Endothelial cell of umbilical vein (primary cell): Measurements from ENCODE around the gene NCAPH2. TPM values are rescaled to one million over a fixed set of nuclear protein-coding genes. Genes with fewer than 3 reads are reported as not detected.

ENCODE experiments used
- BruUV-seq: library from RNA; stranded (reverse); fragments of 400-500 nt; replicated peaks from 2 replicates; lab custom pipeline; 2021; lab: Mats Ljungman, UMichigan
- CTCF ChIA-PET: fragments of 300-600, 350-600 bp; sonication (Branson Sonifier 250); formaldehyde crosslinking; loops from one replicate; lab custom pipeline; 2021; ENCODE audit warnings: antibody characterized with exemption, inconsistent platforms; lab: Charles Lee
- POLR2A ChIA-PET: fragments of 300-600, 350-600 bp; sonication (Branson Sonifier 250); formaldehyde crosslinking; loops from one replicate; lab custom pipeline; 2021; ENCODE audit warnings: antibody characterized with exemption, inconsistent platforms; lab: Charles Lee
- DNase-seq: peaks from one replicate; pipeline ENCODE4 v3.0.0-alpha.2; 2011; ENCODE audit warnings: low read depth, low spot score
- FAIRE-seq: peaks from 2 replicates; lab custom pipeline; 2011; peaks lifted over from hg19 to GRCh38; lab: Jason Lieb, UNC
- H2AFZ ChIP-seq: 2 replicates; pipeline ENCODE4 v1.6.0; 2012; ENCODE audit warnings: low read depth, low read length, control low read depth, inconsistent platforms
- H3K27ac ChIP-seq: 2 replicates; pipeline ENCODE4 v1.5.1; 2011; ENCODE audit warnings: low read depth, mild to moderate bottlenecking, control low read depth, low read length, moderate library complexity; ENCODE audit not compliant: insufficient read depth
- H3K27me3 ChIP-seq, 2 experiments: 2 replicates each; pipeline versions ENCODE4 v1.6.0 to v1.6.1; 2011; ENCODE audit warnings: low read length in 2 of 2, mixed read lengths in 1 of 2; ENCODE audit not compliant: control insufficient read depth in 2 of 2, insufficient read depth in 2 of 2
- H3K36me3 ChIP-seq, 2 experiments: 2 replicates in 1 of 2; 3 replicates in 1 of 2; pipeline ENCODE4 v1.5.1; 2011; ENCODE audit warnings: low read length in 2 of 2, mild to moderate bottlenecking in 1 of 2, moderate library complexity in 1 of 2; ENCODE audit not compliant: control insufficient read depth in 2 of 2, insufficient read depth in 2 of 2; ENCODE audit errors: extremely low read depth in 1 of 2
- H3K4me1 ChIP-seq: 3 replicates; pipeline ENCODE4 v1.5.1; 2011; ENCODE audit warnings: mild to moderate bottlenecking, low read length; ENCODE audit not compliant: control insufficient read depth, insufficient read depth; ENCODE audit errors: extremely low read depth
- H3K4me2 ChIP-seq: 2 replicates; pipeline ENCODE4 v1.6.1; 2011; ENCODE audit warnings: low read length, control low read depth, mixed read lengths; ENCODE audit not compliant: insufficient read depth
- H3K4me3 ChIP-seq, 3 experiments: fragments of 200-600 bp in 1 of 3; sonication (generic), shearing (Covaris generic) in 1 of 3; replicated peaks in 1 of 3; 2 replicates each; pipeline ENCODE4 v1.5.1; 2011 to 2016; ENCODE audit warnings: control low read depth in 3 of 3, low read length in 3 of 3, mild to moderate bottlenecking in 2 of 3, inconsistent platforms in 1 of 3, low read depth in 1 of 3, moderate library complexity in 1 of 3; ENCODE audit not compliant: insufficient read depth in 1 of 3
- H3K79me2 ChIP-seq: 2 replicates; pipeline ENCODE4 v1.6.0; 2012; ENCODE audit warnings: low read length, inconsistent platforms; ENCODE audit not compliant: control insufficient read depth, insufficient read depth
- H3K9ac ChIP-seq: replicated peaks from 2 replicates; pipeline ENCODE3; 2011; ENCODE audit warnings: low read length, control low read depth; ENCODE audit not compliant: insufficient read depth; ENCODE audit errors: extremely low read depth
- H3K9me1 ChIP-seq: replicated peaks from 3 replicates; pipeline ENCODE4 v1.6.0; 2011; ENCODE audit warnings: mild to moderate bottlenecking, low read length; ENCODE audit not compliant: control insufficient read depth, insufficient read depth; ENCODE audit errors: extremely low read depth
- H3K9me3 ChIP-seq: replicated peaks from 2 replicates; pipeline ENCODE4 v1.5.1; 2012; ENCODE audit warnings: low read length, inconsistent platforms; ENCODE audit not compliant: control insufficient read depth, insufficient read depth
- H4K20me1 ChIP-seq: replicated peaks from 2 replicates; pipeline ENCODE3; 2011; ENCODE audit warnings: mild to moderate bottlenecking, low read length; ENCODE audit not compliant: control insufficient read depth, insufficient read depth; ENCODE audit errors: extremely low read depth
- CTCF ChIP-seq, 2 donors: IDR thresholded peaks; 1 replicate in 1 of 2; 2 replicates in 1 of 2; pipeline ENCODE4 v1.5.1; 2011; ENCODE audit warnings: low read length in 2 of 2, mild to moderate bottlenecking in 2 of 2, moderate library complexity in 2 of 2, control low read depth in 1 of 2, inconsistent platforms in 1 of 2, low read depth in 1 of 2; ENCODE audit not compliant: insufficient read depth in 1 of 2; ENCODE audit errors: extremely low read depth in 1 of 2
- EZH2 ChIP-seq: IDR thresholded peaks from 2 replicates; pipeline ENCODE4 v1.6.1; 2012; ENCODE audit warnings: borderline replicate concordance, low read depth, mild to moderate bottlenecking, moderate library complexity, low read length, inconsistent platforms; ENCODE audit not compliant: severe bottlenecking
- FOS ChIP-seq: IDR thresholded peaks from 2 replicates; pipeline ENCODE4 v1.6.1; 2011; ENCODE audit warnings: mild to moderate bottlenecking, low read length, moderate library complexity, borderline replicate concordance; ENCODE audit not compliant: insufficient read depth
- GATA2 ChIP-seq: IDR thresholded peaks from 2 replicates; pipeline ENCODE4 v1.7.0; 2011; ENCODE audit warnings: low read depth, mild to moderate bottlenecking, moderate library complexity, mixed read lengths, low read length; ENCODE audit not compliant: insufficient read length, insufficient read depth
- JUN ChIP-seq: IDR thresholded peaks from 2 replicates; pipeline ENCODE4 v1.6.1; 2011; ENCODE audit warnings: borderline replicate concordance, low read depth; ENCODE audit not compliant: insufficient read length, insufficient read depth
- MAX ChIP-seq: IDR thresholded peaks from 2 replicates; pipeline ENCODE4 v1.6.1; 2011; ENCODE audit not compliant: insufficient read depth, insufficient read length
- MYC ChIP-seq: IDR thresholded peaks from one replicate; pipeline ENCODE4 v1.6.1; 2011; ENCODE audit warnings: mild to moderate bottlenecking, low read depth, low read length
- POLR2A ChIP-seq: IDR thresholded peaks from 2 replicates; pipeline ENCODE4 v1.6.1; 2012; ENCODE audit warnings: low read depth, mild to moderate bottlenecking, control low read depth, low read length
- POLR2AphosphoS5 ChIP-seq: IDR thresholded peaks from 2 replicates; pipeline ENCODE4 v1.6.1; 2012; ENCODE audit warnings: low read depth, mild to moderate bottlenecking, control low read depth, low read length, moderate library complexity; ENCODE audit not compliant: insufficient read depth
- dilution Hi-C: fragments of 300-500 bp; cut with MboI; formaldehyde crosslinking; loops from one replicate; pipeline ENCODE4 v1.15.0; 2019; ENCODE audit warnings: low sequenced_read_pairs; ENCODE audit not compliant: extremely low pct_ligation_motif_present
- intact Hi-C: fragments of 100-400 bp; cut with micrococcal nuclease; formaldehyde crosslinking; loops from one replicate; pipeline ENCODE4 v1.10.0; 2022
- polyA plus RNA-seq, 4 experiments: library from polyadenylated mRNA; depleted of rRNA in 3 of 4; stranded (reverse) in 3 of 4; unstranded in 1 of 4; fragments of >200 nt; gene quantifications; 2 replicates each; pipeline versions ENCODE4 v1.2.1 to v1.2.3, GENCODE V29; 2011 to 2012; ENCODE audit warnings: missing spikeins in 1 of 4
- total RNA-seq: library from RNA; stranded (reverse); gene quantifications from 2 replicates; pipeline ENCODE4 v1.2.3, GENCODE V29; 2021

NCAPH2 gene
- total and polyA plus RNA-seq, 2 donors (not counting 3 experiments of a cell fraction or from before 2014, with no cell fraction given): 42.4 to 43.2 TPM

DNA sequence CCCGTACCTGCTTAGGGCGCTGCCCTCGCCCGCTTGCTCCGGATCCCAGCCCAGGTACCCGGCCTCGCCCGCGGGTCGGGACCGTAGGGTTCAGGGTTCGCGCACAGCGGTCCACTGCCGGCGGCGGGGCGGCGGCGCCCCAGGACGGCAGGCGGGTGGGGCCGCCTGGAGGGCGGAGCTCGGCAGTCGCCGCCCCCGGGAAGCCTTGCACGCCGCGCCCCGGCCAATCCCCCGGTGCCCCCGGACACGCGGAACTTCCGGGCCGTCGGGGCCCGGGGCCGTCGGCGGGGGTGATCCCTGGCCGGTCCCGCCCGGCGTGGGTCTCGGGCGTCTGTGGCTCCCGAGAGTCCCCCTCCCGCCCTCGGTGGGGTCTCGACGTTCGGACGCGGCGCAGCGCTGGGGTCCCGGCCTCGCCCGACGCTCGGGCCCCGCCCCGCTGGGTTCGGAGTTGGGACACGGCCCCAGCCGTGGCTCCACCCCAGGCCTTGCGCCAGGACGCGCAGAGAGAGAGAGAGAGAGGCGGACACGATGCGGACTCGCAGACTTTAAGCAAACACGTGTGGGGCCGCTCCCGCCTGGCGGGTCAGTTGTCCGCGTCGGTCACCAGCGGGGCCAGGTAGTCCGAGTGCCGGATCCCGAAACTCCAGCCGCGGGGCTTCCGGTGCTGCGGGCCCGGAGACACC is 22.0 kb downstream of the NCAPH2 start, which contains the start of gene TYMP:
TYMP (minus strand) TSS at position 116 of the 683 bp plus-strand sequence. CDS start 303 bp downstream, outside the sequence.
- Histone ChIP-seq H3K9ac (no peak within 1 kb of the TSS), H4K20me1 (no peaks in the 10 kb centered on the region), H3K36me3 (no peaks in the 10 kb centered on the region), H3K9me3 (no peaks in the 10 kb centered on the region), H3K27ac (no peak within 1 kb of the TSS), H3K4me3 (peak within 1 kb of the TSS in 1 of 3 experiments; percentile 14), H3K27me3 (peaks cover 3 to 13% of the 10 kb centered on the region in 2 experiments), H2AFZ (peak within 1 kb of the TSS; percentile 62), H3K4me2 (peak within 1 kb of the TSS; percentile 72), H3K9me1 (no peaks in the 10 kb centered on the region), H3K4me1 (peaks cover 23% of the 10 kb centered on the region), H3K79me2 (no peaks in the 10 kb centered on the region)
- intact Hi-C loops (no loop called here), dilution Hi-C loops (no loop called here)
- TF ChIP-seq POLR2A: no peak
- TF ChIP-seq MYC: no peak
- no peak for TF ChIP-seq FOS
- TF ChIP-seq CTCF (IDR thresholded peaks at IDR 0.05; ENCODE audit: extremely low read depth in 1 of 2, insufficient read depth in 1 of 2, low read depth in 1 of 2, low read length in 2 of 2): no peak
- no peak for TF ChIP-seq POLR2AphosphoS5
- no peak for DNase-seq
- no TSS peak for BruUV-seq
- no peak for FAIRE-seq
- ChIA-PET POLR2A (no interaction called here), CTCF (interaction anchor here (0.6 kb wide), 1 partner anchor 532 kb away, joined by 5 read pairs; no protein-coding TSS in a partner anchor)

GRCh38 chr22:50530580-50530876 is 22.5 kb downstream of the NCAPH2 start:
- Histone ChIP-seq H3K4me3 (peak overlapping the region in 1 of 3 experiments; percentile 14), H3K27me3 (peaks cover 3 to 13% of the 10 kb centered on the region in 2 experiments), H4K20me1 (no peaks in the 10 kb centered on the region), H3K79me2 (no peaks in the 10 kb centered on the region), H3K4me1 (peaks cover 23% of the 10 kb centered on the region), H3K27ac (no peak overlapping the region), H3K9me1 (no peaks in the 10 kb centered on the region), H3K36me3 (no peaks in the 10 kb centered on the region), H3K4me2 (peak overlapping the region; percentile 72), H3K9ac (no peak overlapping the region), H2AFZ (peak overlapping the region; percentile 62), H3K9me3 (no peaks in the 10 kb centered on the region)
- intact Hi-C loops (no loop called here), dilution Hi-C loops (no loop called here)
- CTCF ChIA-PET: no interaction called here
- POLR2A ChIA-PET: no interaction called here
- TF ChIP-seq POLR2AphosphoS5 (no peak), MAX (no peak), GATA2 (no peak), FOS (no peak), CTCF (IDR thresholded peaks at IDR 0.05; ENCODE audit: extremely low read depth in 1 of 2, insufficient read depth in 1 of 2, low read depth in 1 of 2, low read length in 2 of 2) (no peak), MYC (no peak), EZH2 (no peak), JUN (no peak), POLR2A (no peak)
- no peak for DNase-seq
- no TSS peak for BruUV-seq
- no peak for FAIRE-seq
